GM12878 (cell line): ENCODE results near the gene SERPINH1. TPM values are rescaled to one million over a fixed set of nuclear protein-coding genes. Genes with fewer than 3 reads are reported as not detected.

Experiments used
- ATAC-seq: fragments of 200-7000 bp; cut with Tn5 transposase; 3 replicates; pipeline ENCODE4 v1.9.1; 2020; ENCODE audit warnings: mild to moderate bottlenecking, moderate library complexity
- BruUV-seq: library from RNA; stranded (reverse); fragments of 400-500 nt; replicated peaks from 2 replicates; lab custom pipeline; 2021; lab: Mats Ljungman, UMichigan
- CTCF ChIA-PET: fragments of 300-600 bp; sonication (Branson Sonifier 250); formaldehyde crosslinking; extraction: SDS; loops from one replicate; lab custom pipeline; 2021; ENCODE audit warnings: inconsistent platforms; lab: Yijun Ruan, JAX
- POLR2A ChIA-PET: fragments of 350-600 bp; formaldehyde crosslinking; extraction: SDS; loops from one replicate; lab custom pipeline; 2021; ENCODE audit warnings: inconsistent platforms; lab: Charles Lee
- RAD21 ChIA-PET: fragments of 300-600 bp; sonication (Branson Sonifier 250); formaldehyde crosslinking; loops from one replicate; lab custom pipeline; 2023; ENCODE audit warnings: antibody characterized with exemption; ENCODE audit not compliant: unreplicated experiment; lab: Charles Lee
- SMC1A ChIA-PET: fragments of 300-600 bp; sonication (Branson Sonifier 250); formaldehyde crosslinking; loops from one replicate; lab custom pipeline; 2023; ENCODE audit not compliant: unreplicated experiment, uncharacterized antibody; lab: Charles Lee
- DNase-seq: peaks from one replicate; pipeline ENCODE4 v3.0.0-alpha.2; 2011; ENCODE audit warnings: low read depth, low spot score
- FAIRE-seq: peaks from 3 replicates; lab custom pipeline; 2011; peaks lifted over from hg19 to GRCh38; lab: Jason Lieb, UNC
- H2AFZ ChIP-seq: 2 replicates; pipeline ENCODE4 v1.6.0; 2011; ENCODE audit warnings: low read depth, low read length, control low read depth; ENCODE audit not compliant: control insufficient read depth
- H3K27ac ChIP-seq: 2 replicates; pipeline ENCODE4 v1.5.1; 2011; ENCODE audit warnings: control low read depth; ENCODE audit not compliant: control insufficient read depth, insufficient read depth
- H3K27me3 ChIP-seq, 2 experiments: replicated peaks in 1 of 2; 2 replicates each; pipeline versions ENCODE4 v1.6.0 to v1.6.1; 2011; ENCODE audit warnings: low read length in 1 of 2; ENCODE audit not compliant: control insufficient read depth in 2 of 2, insufficient read depth in 2 of 2
- H3K36me3 ChIP-seq, 2 experiments: 2 replicates each; pipeline ENCODE4 v1.5.1; 2011; ENCODE audit warnings: low read length in 1 of 2; ENCODE audit not compliant: control insufficient read depth in 2 of 2, insufficient read depth in 2 of 2
- H3K4me1 ChIP-seq: 2 replicates; pipeline ENCODE4 v1.6.1; 2011; ENCODE audit warnings: mild to moderate bottlenecking, low read length, moderate library complexity, mixed read lengths; ENCODE audit not compliant: control insufficient read depth, insufficient read depth
- H3K4me2 ChIP-seq: 2 replicates; pipeline ENCODE4 v1.6.0; 2011; ENCODE audit warnings: control low read depth; ENCODE audit not compliant: control insufficient read depth, insufficient read depth
- H3K4me3 ChIP-seq: fragments of 200-600 bp; sonication (generic); 2 replicates; pipeline ENCODE4 v1.5.1; 2016
- H3K79me2 ChIP-seq: 2 replicates; pipeline ENCODE4 v1.6.0; 2011; ENCODE audit warnings: low read length; ENCODE audit not compliant: control insufficient read depth, insufficient read depth
- H3K9ac ChIP-seq: 2 replicates; pipeline ENCODE4 v1.8.0; 2011; ENCODE audit warnings: low read length, control low read depth, mixed read lengths; ENCODE audit not compliant: control insufficient read depth, insufficient read depth
- H3K9me3 ChIP-seq: replicated peaks from 3 replicates; pipeline ENCODE4 v1.5.1; 2011; ENCODE audit warnings: mild to moderate bottlenecking, low read length; ENCODE audit not compliant: control insufficient read depth, insufficient read depth
- H4K20me1 ChIP-seq: 2 replicates; pipeline ENCODE4 v1.6.0; 2011; ENCODE audit not compliant: control insufficient read depth, insufficient read depth
- CBFB ChIP-seq: IDR thresholded peaks from 2 replicates; pipeline ENCODE4 v1.6.1; 2016; ENCODE audit warnings: antibody characterized with exemption, low read depth
- CBX3 ChIP-seq: fragments of 200-600 bp; sonication (generic); IDR thresholded peaks from 2 replicates; pipeline ENCODE4 v1.6.1; 2016; ENCODE audit warnings: low read depth, borderline replicate concordance
- CHD1 ChIP-seq: IDR thresholded peaks from 2 replicates; pipeline ENCODE4 v1.6.1; 2012; ENCODE audit warnings: low read depth, low read length, improper control_type of control experiment
- EZH2 ChIP-seq: IDR thresholded peaks from 2 replicates; pipeline ENCODE4 v1.6.1; 2012; ENCODE audit warnings: low read depth, mild to moderate bottlenecking, control low read depth, inconsistent platforms, low read length, borderline replicate concordance; ENCODE audit not compliant: control insufficient read depth
- JUND ChIP-seq: IDR thresholded peaks from 2 replicates; pipeline ENCODE4 v1.6.1; 2012; ENCODE audit warnings: low read depth, mild to moderate bottlenecking, low read length, improper control_type of control experiment, moderate library complexity
- KLF5 ChIP-seq: fragments of 450-650 bp; IDR thresholded peaks from 2 replicates; pipeline ENCODE4 v1.6.1; 2014; ENCODE audit warnings: mild to moderate bottlenecking; ENCODE audit not compliant: partially characterized antibody
- LARP7 ChIP-seq: fragments of 450-650 bp; IDR thresholded peaks from 2 replicates; pipeline ENCODE4 v1.6.1; 2017; ENCODE audit warnings: mild to moderate bottlenecking
- NR2F1 ChIP-seq: fragments of 450-650 bp; conservative IDR thresholded peaks from 2 replicates; pipeline ENCODE4 v1.6.1; 2017; ENCODE audit warnings: mild to moderate bottlenecking
- SMAD1 ChIP-seq: fragments of 450-650 bp; IDR thresholded peaks from 2 replicates; pipeline ENCODE4 v1.6.1; 2018; ENCODE audit warnings: mild to moderate bottlenecking, low read depth; ENCODE audit not compliant: partially characterized antibody
- SREBF2 ChIP-seq: IDR thresholded peaks from 2 replicates; pipeline ENCODE4 v1.6.1; 2012; ENCODE audit warnings: mild to moderate bottlenecking, low read length
- SRF ChIP-seq, 2 experiments: IDR thresholded peaks; 2 replicates each; pipeline ENCODE4 v1.6.1; 2011; ENCODE audit warnings: low read depth in 2 of 2, low read length in 2 of 2, mild to moderate bottlenecking in 1 of 2, moderate library complexity in 1 of 2
- SUPT20H ChIP-seq: IDR thresholded peaks from 2 replicates; pipeline ENCODE4 v1.6.1; 2011; ENCODE audit warnings: low read depth, mild to moderate bottlenecking, low read length, moderate library complexity, borderline replicate concordance; ENCODE audit not compliant: control insufficient read depth
- WGBS: methylation state at CpG from one replicate; pipeline ENCODE4 v1.1.6; 2016; ENCODE audit warnings: low lambda C conversion rate; ENCODE audit not compliant: insufficient replicate concordance, insufficient coverage; ENCODE audit errors: missing lambda C conversion rate; 5-methylcytosine and 5-hydroxymethylcytosine counted together
- in situ Hi-C: fragments of 300-500 bp; cut with MboI; formaldehyde crosslinking; loops from 9 replicates; pipeline ENCODE4 v1.14.3; 2018; ENCODE audit warnings: mixed read lengths
- intact Hi-C: fragments of 100-400 bp; cut with micrococcal nuclease; formaldehyde crosslinking; loops from one replicate; pipeline ENCODE4 v1.14.2; 2022; ENCODE audit not compliant: unreplicated experiment
- polyA plus RNA-seq, 11 experiments: library from polyadenylated mRNA; depleted of rRNA in 4 of 11; unstranded in 6 of 11; stranded (reverse) in 5 of 11; fragments of >200 nt; fragmentation: Nextera tagmentation in 4 of 11; fragmentation: Illumina TruSeq in 1 of 11; extraction: Ambion mirVana in 4 of 11; extraction: Trizol in 1 of 11; gene quantifications; 1 replicate in 1 of 11; 2 replicates in 10 of 11; pipeline versions ENCODE4 v1.2.1 to v1.2.3, GENCODE V29; 2011 to 2016; ENCODE audit warnings: inconsistent platforms in 2 of 11, missing spikeins in 2 of 11, low read depth in 1 of 11
- total RNA-seq, 4 experiments: library from RNA; depleted of rRNA in 3 of 4; stranded (reverse); fragments of >200 nt in 3 of 4; fragmentation: Illumina TruSeq in 1 of 4; extraction: Trizol in 1 of 4; gene quantifications; 2 replicates each; pipeline versions ENCODE4 v1.2.1 to v1.2.3, GENCODE V29; 2013 to 2021
- TF ChIP-seq, protein P1 (sequence below): IDR thresholded peaks from 2 replicates; pipeline ENCODE4 v1.6.1; 2012; ENCODE audit warnings: mild to moderate bottlenecking, low read depth, low read length
- TF ChIP-seq, protein P2 (sequence below): IDR thresholded peaks from 2 replicates; pipeline ENCODE4 v1.6.1; 2011; ENCODE audit warnings: borderline replicate concordance, low read depth, mild to moderate bottlenecking, moderate library complexity, mixed read lengths, low read length; ENCODE audit not compliant: insufficient read depth; ENCODE audit errors: extremely low read length

Gene SERPINH1
- total and polyA plus RNA-seq, 10 of the 15 experiments (the other 5 are each of a cell fraction or from before 2014, with no cell fraction given): 0.34 to 19.8 (median 13.7) TPM

- Histone ChIP-seq H3K27ac (no peak overlapping the region), H3K36me3 (no peaks in the 10 kb centered on the region), H3K4me2 (no peak overlapping the region), H3K4me3 (no peak overlapping the region), H3K4me1 (no peaks in the 10 kb centered on the region), H3K9me3 (no peaks in the 10 kb centered on the region), H4K20me1 (no peaks in the 10 kb centered on the region), H3K27me3 (no peaks in the 10 kb centered on the region; a peak in 3 of 4 replicates), H3K9ac (no peak overlapping the region)
- intact Hi-C loops (no loop called here), in situ Hi-C loops (no loop called here)
- SMC1A ChIA-PET: interaction anchor here (1.1 kb wide), 1 partner anchor 11 kb away, joined by 3 read pairs; no protein-coding TSS in a partner anchor
- POLR2A ChIA-PET: no interaction called here
- DNase-seq: no peak
- no TSS peak for BruUV-seq
- ATAC-seq: no peak
- CTCF ChIA-PET: interaction anchor here (1.1 kb wide), 1 partner anchor 9 kb away, joined by 3 read pairs; no protein-coding TSS in a partner anchor
- RAD21 ChIA-PET: no interaction called here
- 15% methylated on average over 7 of the region's 7 CpGs for WGBS
- TF ChIP-seq NR2F1: no peak
- TF ChIP-seq, protein P1, sequence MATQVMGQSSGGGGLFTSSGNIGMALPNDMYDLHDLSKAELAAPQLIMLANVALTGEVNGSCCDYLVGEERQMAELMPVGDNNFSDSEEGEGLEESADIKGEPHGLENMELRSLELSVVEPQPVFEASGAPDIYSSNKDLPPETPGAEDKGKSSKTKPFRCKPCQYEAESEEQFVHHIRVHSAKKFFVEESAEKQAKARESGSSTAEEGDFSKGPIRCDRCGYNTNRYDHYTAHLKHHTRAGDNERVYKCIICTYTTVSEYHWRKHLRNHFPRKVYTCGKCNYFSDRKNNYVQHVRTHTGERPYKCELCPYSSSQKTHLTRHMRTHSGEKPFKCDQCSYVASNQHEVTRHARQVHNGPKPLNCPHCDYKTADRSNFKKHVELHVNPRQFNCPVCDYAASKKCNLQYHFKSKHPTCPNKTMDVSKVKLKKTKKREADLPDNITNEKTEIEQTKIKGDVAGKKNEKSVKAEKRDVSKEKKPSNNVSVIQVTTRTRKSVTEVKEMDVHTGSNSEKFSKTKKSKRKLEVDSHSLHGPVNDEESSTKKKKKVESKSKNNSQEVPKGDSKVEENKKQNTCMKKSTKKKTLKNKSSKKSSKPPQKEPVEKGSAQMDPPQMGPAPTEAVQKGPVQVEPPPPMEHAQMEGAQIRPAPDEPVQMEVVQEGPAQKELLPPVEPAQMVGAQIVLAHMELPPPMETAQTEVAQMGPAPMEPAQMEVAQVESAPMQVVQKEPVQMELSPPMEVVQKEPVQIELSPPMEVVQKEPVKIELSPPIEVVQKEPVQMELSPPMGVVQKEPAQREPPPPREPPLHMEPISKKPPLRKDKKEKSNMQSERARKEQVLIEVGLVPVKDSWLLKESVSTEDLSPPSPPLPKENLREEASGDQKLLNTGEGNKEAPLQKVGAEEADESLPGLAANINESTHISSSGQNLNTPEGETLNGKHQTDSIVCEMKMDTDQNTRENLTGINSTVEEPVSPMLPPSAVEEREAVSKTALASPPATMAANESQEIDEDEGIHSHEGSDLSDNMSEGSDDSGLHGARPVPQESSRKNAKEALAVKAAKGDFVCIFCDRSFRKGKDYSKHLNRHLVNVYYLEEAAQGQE: no peak
- TF ChIP-seq, all 136 proteins: peak for 0
- H3K79me2 ChIP-seq: no peaks in the 10 kb centered on the region
- FAIRE-seq: no peak
- H2AFZ ChIP-seq: no peak overlapping the region
These were observed 39.4 kb downstream of the SERPINH1 start for GRCh38 chr11:75601494-75601893.

- no peaks in the 10 kb centered on the region for H3K36me3 ChIP-seq
- CTCF ChIA-PET: no interaction called here
- H3K4me1 ChIP-seq: no peaks in the 10 kb centered on the region
- H2AFZ ChIP-seq: no peak overlapping the region
- no peak for FAIRE-seq
- no peak overlapping the region for H3K4me3 ChIP-seq
- H3K4me2 ChIP-seq: no peak overlapping the region
- H3K9ac ChIP-seq: no peak overlapping the region
- H3K9me3 ChIP-seq: no peaks in the 10 kb centered on the region
- no peaks in the 10 kb centered on the region for H3K79me2 ChIP-seq
- ATAC-seq: no peak
- RAD21 ChIA-PET: no interaction called here
- DNase-seq: no peak
- POLR2A ChIA-PET: interaction anchor here (0.7 kb wide), 1 partner anchor 12 kb away, joined by 4 read pairs; no protein-coding TSS in a partner anchor
- 38% methylated on average over 8 of the region's 8 CpGs for WGBS
- H4K20me1 ChIP-seq: no peaks in the 10 kb centered on the region
- BruUV-seq: no TSS peak
- peaks cover 0 to 1% of the 10 kb centered on the region in 2 experiments; a peak in 1 of 4 replicates for H3K27me3 ChIP-seq
- SMC1A ChIA-PET: no interaction called here
- in situ Hi-C loops: no loop called here
- intact Hi-C loops: no loop called here
- H3K27ac ChIP-seq: no peak overlapping the region
- TF ChIP-seq CBX3: no peak
- no peak for TF ChIP-seq JUND
- TF ChIP-seq EZH2: no peak
- TF ChIP-seq LARP7: no peak
- no peak for TF ChIP-seq KLF5
- no peak for TF ChIP-seq SUPT20H
- TF ChIP-seq CHD1: no peak
- TF ChIP-seq CBFB: no peak
- no peak for TF ChIP-seq SREBF2
- TF ChIP-seq SMAD1: no peak
- TF ChIP-seq SRF (IDR thresholded peaks at IDR 0.05; ENCODE audit: low read depth in 2 of 2, low read length in 2 of 2): no peak
- TF ChIP-seq, protein P2, sequence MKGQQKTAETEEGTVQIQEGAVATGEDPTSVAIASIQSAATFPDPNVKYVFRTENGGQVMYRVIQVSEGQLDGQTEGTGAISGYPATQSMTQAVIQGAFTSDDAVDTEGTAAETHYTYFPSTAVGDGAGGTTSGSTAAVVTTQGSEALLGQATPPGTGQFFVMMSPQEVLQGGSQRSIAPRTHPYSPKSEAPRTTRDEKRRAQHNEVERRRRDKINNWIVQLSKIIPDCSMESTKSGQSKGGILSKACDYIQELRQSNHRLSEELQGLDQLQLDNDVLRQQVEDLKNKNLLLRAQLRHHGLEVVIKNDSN: no peak
These were observed 40.9 kb downstream of the SERPINH1 start for GRCh38 chr11:75602951-75603350.
